Measurements from ENCODE around the gene HIC2. TPM values are rescaled to one million over a fixed set of nuclear protein-coding genes. Genes with fewer than 3 reads are reported as not detected.
A peak's percentile ranks its signal among the peaks of the same experiment; 100 is the strongest.

Gene HIC2
- total and polyA plus RNA-seq, 9 of the 15 experiments (the other 6 are each of a cell fraction or from before 2014, with no cell fraction given): 1.7 to 117 (median 35.5) TPM

DNA sequence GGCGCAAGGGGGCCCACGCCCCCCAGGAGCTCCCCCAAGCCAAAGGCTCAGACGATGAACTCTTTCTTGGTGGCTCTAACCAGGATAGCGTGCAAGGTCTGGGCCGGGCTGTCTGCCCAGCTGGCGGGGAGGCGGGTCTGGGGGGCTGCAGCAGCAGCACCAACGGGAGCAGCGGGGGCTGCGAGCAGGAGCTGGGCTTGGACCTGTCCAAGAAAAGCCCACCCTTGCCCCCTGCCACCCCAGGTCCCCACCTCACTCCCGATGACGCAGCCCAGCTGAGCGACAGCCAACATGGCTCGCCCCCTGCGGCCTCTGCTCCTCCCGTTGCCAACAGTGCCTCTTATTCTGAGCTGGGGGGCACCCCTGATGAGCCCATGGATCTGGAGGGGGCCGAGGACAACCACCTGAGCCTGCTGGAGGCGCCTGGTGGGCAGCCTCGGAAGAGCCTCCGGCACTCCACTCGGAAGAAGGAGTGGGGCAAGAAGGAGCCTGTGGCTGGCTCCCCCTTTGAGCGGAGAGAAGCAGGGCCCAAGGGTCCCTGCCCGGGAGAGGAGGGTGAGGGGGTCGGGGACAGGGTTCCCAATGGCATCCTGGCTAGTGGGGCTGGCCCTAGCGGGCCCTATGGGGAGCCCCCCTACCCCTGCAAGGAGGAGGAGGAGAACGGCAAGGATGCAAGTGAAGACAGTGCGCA, 28.4 kb downstream of the HIC2 start (continued):
- TF ChIP-seq, protein P1, sequence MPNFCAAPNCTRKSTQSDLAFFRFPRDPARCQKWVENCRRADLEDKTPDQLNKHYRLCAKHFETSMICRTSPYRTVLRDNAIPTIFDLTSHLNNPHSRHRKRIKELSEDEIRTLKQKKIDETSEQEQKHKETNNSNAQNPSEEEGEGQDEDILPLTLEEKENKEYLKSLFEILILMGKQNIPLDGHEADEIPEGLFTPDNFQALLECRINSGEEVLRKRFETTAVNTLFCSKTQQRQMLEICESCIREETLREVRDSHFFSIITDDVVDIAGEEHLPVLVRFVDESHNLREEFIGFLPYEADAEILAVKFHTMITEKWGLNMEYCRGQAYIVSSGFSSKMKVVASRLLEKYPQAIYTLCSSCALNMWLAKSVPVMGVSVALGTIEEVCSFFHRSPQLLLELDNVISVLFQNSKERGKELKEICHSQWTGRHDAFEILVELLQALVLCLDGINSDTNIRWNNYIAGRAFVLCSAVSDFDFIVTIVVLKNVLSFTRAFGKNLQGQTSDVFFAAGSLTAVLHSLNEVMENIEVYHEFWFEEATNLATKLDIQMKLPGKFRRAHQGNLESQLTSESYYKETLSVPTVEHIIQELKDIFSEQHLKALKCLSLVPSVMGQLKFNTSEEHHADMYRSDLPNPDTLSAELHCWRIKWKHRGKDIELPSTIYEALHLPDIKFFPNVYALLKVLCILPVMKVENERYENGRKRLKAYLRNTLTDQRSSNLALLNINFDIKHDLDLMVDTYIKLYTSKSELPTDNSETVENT (CRISPR knock-in tag; IDR thresholded peaks at IDR 0.05): no peak
- TF ChIP-seq TCFL5 (CRISPR knock-in tag; conservative IDR thresholded peaks at IDR 0.05) (no peak), KAT2B (IDR thresholded peaks at IDR 0.05; ENCODE audit: low read depth, low read length) (no peak), VEZF1 (CRISPR knock-in tag; IDR thresholded peaks at IDR 0.05) (0 out of 2 replicates have a peak, but pooled peaks have one; percentile 5), RBBP5 (IDR thresholded peaks at IDR 0.05; ENCODE audit: borderline replicate concordance, insufficient read depth, low read length, poor library complexity, severe bottlenecking) (no peak), JUN (IDR thresholded peaks at IDR 0.05; ENCODE audit: borderline replicate concordance, low read depth, low read length) (no peak), JUN (CRISPR knock-in tag; IDR thresholded peaks at IDR 0.05; ENCODE audit: borderline replicate concordance) (no peak), MCM7 (IDR thresholded peaks at IDR 0.05) (no peak), COPS2 (conservative IDR thresholded peaks at IDR 0.05) (no peak), ZNF444 (CRISPR knock-in tag; IDR thresholded peaks at IDR 0.05) (no peak), POLR2G (IDR thresholded peaks at IDR 0.05; ENCODE audit: low read depth, low read length) (no peak), PBX2 (CRISPR knock-in tag; IDR thresholded peaks at IDR 0.05; ENCODE audit: low read depth) (no peak), PBX2 (tag; conservative IDR thresholded peaks at IDR 0.05; ENCODE audit: low read depth) (no peak), LCOR (CRISPR knock-in tag; IDR thresholded peaks at IDR 0.05) (no peak), LEF1 (IDR thresholded peaks at IDR 0.05) (no peak), TGIF2 (CRISPR knock-in tag; IDR thresholded peaks at IDR 0.05) (peak; percentile 83; the same call in 1 of the 2 replicates), BHLHE40 (IDR thresholded peaks at IDR 0.05; ENCODE audit: low read length) (no peak), SREBF2 (CRISPR knock-in tag; IDR thresholded peaks at IDR 0.05) (no peak), ATF1 (CRISPR knock-in tag; IDR thresholded peaks at IDR 0.05) (no peak), ATF1 (tag; IDR thresholded peaks at IDR 0.05) (no peak), SIN3B (IDR thresholded peaks at IDR 0.05; ENCODE audit: low read depth) (no peak), ZNF778 (CRISPR knock-in tag; IDR thresholded peaks at IDR 0.05) (no peak), ZNF212 (CRISPR knock-in tag; IDR thresholded peaks at IDR 0.05) (no peak), MCM2 (IDR thresholded peaks at IDR 0.05; ENCODE audit: low read depth) (no peak), PURB (CRISPR knock-in tag; IDR thresholded peaks at IDR 0.05; ENCODE audit: low read depth) (no peak), SOX6 (IDR thresholded peaks at IDR 0.05) (no peak)

Measured in K562 (cell line).